GM12801 (cell line): Measurements from ENCODE around the gene XPR1.

Source experiments
- TF ChIP-seq, protein P1 (sequence below): IDR thresholded peaks from one replicate; pipeline ENCODE4 v1.5.1; 2011; ENCODE audit warnings: control low read depth; ENCODE audit not compliant: insufficient read length; ENCODE audit errors: extremely low read depth

XPR1 gene

DNA sequence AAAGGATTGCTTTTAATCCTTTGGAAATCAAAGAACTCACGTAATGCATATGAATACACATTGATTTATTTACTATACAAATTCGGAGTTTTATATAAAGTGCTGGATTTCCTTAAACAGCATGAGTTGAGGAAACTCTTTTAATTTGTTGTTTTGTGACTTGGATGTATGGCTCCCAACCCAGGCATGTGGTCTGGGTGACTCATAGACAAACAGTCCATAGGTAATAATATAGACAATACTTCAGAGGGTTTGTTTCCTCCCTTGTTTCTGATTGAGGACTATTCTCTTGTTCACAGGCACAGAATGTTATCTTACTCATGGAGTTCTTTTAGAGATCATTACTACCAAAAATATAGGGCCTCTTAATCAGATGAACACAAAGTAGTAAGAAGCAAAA, 43.8 kb downstream of the XPR1 start:
- TF ChIP-seq, protein P1, sequence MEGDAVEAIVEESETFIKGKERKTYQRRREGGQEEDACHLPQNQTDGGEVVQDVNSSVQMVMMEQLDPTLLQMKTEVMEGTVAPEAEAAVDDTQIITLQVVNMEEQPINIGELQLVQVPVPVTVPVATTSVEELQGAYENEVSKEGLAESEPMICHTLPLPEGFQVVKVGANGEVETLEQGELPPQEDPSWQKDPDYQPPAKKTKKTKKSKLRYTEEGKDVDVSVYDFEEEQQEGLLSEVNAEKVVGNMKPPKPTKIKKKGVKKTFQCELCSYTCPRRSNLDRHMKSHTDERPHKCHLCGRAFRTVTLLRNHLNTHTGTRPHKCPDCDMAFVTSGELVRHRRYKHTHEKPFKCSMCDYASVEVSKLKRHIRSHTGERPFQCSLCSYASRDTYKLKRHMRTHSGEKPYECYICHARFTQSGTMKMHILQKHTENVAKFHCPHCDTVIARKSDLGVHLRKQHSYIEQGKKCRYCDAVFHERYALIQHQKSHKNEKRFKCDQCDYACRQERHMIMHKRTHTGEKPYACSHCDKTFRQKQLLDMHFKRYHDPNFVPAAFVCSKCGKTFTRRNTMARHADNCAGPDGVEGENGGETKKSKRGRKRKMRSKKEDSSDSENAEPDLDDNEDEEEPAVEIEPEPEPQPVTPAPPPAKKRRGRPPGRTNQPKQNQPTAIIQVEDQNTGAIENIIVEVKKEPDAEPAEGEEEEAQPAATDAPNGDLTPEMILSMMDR: no peak

DNA sequence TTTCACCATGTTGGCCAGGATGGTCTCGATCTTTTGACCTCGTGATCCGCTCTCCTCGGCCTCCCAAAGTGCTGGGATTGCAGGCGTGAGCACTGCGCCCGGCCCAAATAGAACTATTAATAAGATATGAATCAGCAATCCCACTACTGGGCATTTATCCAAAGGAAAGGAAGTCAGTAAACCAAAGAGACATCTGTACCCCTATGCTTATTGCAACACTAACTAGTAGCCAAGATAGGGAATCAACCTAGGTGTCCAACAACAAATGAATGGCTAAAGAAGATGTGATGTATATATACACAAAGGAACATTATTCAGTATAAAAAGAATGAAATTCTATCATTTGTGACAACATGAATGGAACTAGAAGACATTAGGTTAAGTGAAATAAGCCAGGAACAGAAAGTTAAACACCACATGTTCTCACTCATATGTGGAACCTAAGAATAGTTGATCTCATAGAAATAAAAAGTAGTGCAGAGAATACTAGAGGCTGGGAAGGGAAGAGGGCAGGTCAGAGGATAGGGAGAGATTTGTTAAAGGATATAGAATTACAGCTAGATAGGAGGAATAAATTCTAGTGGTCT, 48.8 kb downstream of the XPR1 start:
- TF ChIP-seq, protein P1: no peak

DNA sequence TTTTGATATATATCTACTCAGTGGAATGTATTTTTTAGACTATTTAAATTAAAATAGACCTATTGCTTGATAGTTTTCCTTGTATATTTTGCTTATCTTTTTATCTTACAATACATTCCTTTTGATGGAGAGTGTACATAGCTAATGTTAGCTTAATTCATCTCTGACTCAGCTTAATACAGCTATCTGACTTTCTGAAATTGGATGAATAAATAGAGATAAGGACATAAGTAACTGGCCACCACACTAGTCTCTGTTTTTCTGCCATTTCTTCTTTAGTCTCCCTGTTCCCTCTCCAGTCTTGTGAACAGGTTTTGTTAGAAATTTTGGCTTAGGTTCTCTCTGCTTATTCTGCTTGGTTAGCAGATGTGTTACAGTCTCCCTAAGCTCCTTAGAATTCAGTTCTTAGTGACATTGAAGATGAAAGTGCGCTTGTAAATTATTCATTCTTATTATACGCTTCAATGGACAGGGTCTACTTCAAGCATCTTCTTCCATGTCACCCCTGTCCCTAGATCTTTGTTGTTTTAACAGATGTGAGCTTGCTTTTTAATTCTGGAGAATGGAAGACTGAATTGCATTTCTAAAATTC, 59.6 kb downstream of the XPR1 start:
- TF ChIP-seq, protein P1: no peak

DNA sequence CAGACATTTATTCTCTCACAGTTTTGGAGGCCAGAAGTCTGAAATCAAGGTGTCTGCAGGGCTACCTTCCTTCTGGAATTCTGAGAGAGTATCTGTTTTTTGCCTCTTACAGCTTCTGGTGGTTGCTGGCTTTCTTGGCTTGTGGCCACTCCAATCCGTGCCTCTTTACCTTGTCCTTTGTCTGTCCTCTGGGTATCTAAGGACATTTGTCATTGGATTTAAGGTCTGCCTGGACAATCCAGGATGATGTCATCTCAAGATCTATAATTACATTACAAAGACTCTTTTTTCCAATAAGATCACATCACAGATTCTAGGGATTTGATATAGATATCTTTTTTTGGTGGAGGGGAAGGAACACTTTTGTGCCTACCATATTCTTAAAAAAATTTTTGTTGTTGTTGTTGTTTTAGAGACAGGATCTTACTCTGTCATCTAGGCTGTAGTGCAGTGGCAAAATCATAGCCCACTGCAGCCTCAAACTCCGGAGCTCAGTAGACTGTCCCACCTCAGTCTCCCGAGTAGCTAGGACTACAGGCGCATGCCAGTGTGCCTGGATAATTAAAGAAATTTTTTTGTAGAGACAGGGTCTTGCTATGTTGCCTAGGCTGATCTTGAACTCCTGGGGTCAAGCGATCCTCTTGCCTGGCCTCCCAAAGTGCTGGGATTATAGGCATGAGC, 61.9 kb downstream of the XPR1 start:
- TF ChIP-seq, protein P1: no peak

DNA sequence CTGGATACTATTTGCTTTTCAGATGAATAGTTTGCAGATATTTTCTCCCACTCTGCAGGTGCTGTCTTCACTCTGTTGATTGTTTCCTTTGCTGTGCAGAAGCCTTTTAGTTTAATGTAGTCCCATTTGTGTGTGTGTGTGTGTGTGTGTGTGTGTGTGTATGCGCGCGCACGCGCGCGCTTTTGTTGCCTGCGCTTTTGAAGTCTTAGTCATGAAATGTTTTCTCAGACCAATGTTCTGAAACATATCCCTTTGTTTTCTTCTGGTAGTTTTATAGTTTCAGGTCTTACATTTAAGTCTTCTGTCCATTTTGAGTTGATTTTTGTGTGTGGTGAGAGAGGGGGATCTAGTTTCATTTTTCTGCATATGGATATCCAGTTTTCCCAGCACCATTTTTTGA, 63.5 kb downstream of the XPR1 start:
- TF ChIP-seq, protein P1: no peak

DNA sequence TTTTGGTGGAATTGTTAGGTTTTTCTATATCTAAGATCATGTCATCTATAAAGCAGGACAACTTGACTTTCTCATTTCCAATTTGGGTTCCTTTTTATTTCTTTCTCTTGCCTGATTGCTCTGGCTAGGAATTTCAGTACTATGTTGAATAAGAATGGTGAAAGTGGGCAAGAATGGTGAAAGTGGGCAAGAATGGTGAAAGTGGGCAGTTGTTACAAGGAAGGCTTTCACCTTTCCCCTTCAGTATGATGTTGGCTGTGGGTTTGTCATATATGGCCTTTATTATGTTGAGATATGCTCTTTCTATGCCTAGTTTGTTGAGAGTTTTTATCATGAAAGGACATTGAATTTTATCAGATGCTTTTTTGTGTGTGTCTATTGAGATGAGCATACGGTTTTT, 64.5 kb downstream of the XPR1 start:
- TF ChIP-seq, protein P1: no peak

DNA sequence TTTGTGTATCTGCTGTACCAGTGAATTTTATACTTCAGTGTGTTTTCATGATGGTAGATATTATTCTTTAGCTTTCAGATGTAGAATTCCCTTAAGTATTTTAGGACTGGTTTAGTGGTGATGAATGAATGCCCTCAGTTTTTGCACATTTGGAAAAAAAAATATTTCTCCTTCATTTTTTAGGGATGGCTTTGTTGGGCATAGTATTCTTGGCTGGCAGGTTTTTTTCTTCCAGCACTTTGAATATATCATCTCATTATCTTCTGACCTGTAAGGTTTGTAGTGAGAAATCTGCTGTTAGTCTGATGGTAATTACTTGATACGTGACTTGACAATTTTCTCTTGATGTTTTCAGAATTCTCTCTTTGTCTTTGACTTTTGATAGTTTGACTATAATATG, 66.8 kb downstream of the XPR1 start:
- TF ChIP-seq, protein P1: no peak
